ENCODE results near the gene CSNK1A1L.
"Not testable (repeated sequence)": the region's sequence is repeated elsewhere in the genome, so short reads cannot be mapped to it uniquely, and the experiment has no call there.

The CSNK1A1L gene

DNA sequence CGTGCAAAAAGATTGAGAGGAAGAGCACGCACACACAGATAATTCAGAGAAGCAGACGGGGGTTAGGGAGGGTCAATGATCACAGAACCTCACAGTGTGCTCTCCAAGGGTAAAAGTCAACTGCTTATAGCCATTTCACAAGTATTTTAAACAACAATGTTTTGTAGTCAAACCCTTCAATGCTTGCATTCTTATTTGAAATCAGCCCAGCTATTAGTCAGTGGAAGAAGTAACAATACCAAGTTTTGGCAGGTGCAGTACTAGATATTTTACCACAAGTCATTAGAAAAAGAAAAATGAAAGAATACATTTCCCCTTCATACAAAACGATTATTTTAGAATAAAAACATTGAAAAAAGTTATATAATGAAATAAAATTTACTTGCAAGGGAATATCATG, 2.6 kb downstream of the CSNK1A1L start:
- DNase-seq = no peak

DNA sequence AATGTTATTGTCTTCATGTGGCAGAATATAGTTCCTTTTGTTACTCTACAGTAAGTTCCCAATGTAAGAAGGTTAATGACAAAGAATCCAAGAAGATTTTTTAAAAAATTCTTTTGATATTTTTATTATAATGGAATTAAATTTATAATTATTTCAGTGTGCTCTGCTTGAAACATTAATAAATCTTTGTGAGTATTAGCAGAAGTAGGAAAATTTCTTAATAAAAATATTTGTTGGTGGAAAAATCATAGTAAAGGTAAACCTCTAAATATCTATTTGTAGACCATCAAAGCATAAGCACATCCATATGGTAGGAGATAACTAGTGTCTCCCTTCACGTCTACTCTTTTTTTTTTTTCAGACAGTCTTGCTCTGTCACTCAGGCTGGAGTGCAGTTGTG, 4.3 kb downstream of the CSNK1A1L start:
- no peak for DNase-seq

DNA sequence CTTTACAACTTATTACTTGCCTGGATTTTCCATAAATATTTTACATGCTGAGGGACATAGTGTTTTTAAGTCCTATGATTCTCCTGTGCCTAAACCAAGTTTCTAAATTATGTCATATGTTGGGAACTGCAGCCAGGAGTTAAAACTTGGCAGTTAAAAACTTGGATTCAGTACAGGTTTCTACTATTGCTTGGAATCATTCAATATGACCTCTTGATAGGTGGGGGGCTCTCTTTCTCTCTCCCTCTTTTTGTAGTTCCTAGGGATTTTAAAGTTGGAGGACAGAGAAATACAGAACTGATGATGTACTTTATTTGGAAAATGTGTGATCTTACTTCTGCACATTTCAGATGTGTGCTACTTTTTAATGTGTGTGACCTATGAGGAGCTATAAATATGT, 4.7 kb downstream of the CSNK1A1L start:
- DNase-seq = no peak

DNA sequence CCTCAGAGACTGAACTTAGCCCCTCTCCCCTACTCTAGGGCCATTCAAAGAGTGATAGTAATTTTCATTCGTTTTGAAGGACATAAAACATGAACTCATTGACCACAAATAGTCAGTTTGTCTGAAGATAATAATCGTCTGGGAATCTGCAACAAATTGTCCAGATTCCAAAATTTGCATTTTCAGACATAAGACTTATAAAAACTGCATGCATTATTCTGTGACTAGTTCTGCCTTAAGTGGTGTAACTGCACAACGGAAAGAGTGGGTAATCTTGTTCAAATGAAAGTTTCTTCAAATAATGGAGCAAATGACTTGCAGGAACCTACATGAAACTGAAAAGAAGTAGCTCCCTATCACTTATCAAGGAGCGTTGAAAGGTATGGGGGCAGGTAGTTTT, 8.4 kb downstream of the CSNK1A1L start:
- no peak for DNase-seq

DNA sequence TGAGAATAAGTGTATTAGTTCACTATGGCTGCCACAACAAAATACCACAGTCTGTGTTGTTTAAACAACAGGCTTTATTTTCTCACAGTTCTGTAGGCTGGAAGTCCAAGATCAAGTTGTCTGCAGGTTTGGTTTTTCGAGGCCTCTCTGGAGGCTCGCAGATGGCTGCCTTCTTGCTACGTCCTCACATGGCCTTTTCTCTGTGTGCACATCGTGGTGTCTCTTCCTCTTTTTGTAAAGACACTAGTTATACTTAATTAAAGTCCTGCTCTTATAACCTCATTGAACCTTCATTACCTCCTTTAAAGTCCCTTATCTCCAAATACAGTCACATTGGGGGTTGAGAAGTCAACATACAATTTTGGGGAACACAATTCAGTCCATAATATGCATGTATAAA, 10.6 kb downstream of the CSNK1A1L start:
- DNase-seq = no peak

DNA sequence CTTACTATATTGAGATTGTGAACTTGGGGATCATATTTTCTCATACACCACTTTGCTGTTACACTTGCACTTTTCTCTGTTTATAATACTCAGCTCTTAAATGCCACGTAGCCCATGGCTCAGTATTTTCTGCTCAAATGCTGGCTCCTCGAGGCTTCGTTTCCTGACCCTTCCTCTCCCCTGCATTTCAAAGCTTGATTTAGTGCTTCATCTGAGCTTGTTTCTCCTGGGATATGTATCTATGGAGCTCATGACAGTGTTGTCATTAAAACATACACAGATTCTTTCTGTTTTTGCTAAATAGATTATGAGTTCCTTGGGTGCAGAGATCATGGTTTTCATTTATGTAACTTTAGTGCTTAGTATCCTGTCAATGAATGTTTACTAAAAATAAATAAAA, 11.4 kb downstream of the CSNK1A1L start:
- no peak for DNase-seq

DNA sequence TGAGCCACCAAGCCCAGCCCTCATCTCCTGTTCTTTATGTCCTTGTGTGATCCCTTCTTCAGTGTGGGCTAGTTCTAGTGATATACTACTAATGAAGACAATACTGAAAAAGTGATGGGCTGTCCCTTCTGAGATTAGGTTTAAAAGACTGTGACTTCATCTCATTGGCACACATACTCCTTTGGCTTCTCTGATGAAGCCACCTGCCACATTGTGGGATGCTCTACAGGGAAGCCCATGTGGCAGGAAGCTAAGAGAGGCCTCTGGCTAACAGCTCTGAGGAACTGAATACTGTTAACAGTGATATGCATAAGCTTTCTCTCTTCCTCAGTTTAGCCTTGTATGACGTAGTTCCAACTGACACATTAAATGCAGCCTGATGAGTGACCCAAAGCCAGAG, 13.6 kb downstream of the CSNK1A1L start:
- DNase-seq = no peak

DNA sequence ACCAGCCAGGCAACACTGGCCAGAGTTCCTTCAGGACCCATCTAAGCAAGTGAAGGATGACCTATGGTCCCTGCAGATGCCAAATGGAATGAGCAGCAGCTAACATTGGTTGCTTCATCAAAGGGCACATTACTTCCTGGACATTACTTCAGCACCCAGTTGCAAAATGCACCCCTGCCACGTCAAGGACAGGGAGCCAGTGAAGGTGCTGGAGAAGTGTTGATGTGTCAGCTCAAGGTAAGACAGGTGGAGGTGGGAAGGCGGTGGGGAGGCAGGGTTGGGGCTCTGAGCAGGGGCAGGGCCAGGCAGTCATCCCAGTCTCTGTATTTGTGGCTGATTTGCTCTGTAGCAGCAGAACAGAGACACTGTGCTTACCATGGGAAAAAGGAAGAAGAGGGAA, 14.6 kb downstream of the CSNK1A1L start:
- DNase-seq = no peak

DNA sequence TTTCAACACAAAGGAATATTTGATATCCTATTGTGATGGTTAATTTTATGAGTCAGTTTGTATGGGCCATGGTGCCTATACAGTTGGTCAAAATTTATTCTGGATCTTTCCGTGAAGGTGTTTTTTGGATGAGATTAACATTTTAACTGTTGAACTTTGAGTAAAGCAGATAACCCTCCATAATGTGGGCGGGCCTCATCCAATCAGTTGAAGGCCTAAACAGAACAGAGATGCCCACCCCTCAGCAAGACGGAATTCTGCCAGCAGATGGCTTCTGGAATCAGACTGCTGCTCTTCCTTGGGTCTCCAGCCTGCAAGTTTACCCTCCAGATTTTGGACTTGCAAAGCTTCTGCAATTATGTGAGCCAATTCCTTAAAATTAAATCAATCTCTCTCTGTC, 16.0 kb downstream of the CSNK1A1L start:
- DNase-seq = no peak

DNA sequence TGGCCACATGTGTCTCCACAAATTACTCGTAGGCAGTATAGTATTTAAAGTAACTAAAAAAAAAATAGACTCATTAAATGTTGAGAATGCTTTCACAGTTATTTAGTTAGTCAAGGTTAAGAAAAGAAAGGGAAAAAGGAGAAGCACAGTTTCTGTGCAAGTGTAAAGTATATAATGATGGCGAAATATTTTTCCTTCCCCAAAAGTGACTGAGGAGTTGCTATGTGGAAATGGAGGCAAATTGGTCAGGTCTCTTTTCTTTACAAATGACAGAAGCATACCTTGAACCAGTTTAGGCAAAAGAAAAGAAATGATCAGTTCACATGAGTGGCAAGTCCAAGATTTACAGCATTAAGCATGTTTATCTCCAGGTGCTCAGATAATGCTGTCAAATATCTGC, 18.0 kb downstream of the CSNK1A1L start:
- DNase-seq = no peak

DNA sequence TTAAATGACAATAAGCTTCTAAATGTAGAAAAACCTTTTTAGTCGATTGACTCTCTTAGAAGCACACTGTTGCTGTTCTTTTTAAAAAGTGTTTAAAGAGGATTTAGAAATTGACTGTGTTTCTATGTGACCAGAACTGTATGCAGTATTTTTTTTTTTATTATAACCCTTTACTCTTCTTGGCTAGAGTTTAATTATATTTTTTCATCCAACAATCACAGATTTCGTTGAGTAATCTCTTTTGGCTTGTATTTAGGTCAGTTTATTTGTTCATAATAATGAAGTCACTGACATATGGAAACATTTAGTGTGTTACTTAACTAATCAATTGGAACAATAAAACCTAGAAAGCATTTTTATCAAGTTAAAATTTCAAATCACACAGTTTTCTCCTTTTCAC, 19.9 kb downstream of the CSNK1A1L start:
- DNase-seq = no peak

DNA sequence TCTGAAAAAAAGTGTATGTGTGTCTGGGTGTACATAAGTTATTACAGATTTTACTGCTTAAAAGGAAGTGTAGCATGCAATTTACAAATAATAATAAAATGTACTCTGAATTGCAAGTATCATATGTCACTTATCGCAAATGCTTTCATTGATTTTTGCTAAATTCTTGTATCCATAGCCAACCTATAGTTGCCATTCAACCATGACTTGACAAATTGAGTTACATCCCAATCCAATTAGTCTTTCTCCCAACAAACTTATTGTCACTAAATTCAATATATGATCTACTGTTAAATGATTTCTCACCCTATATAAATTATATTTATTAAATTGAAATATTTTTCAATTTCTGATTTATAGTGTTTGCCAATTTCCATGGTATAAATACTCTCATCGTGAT, 28.6 kb downstream of the CSNK1A1L start:
- DNase-seq = no peak

DNA sequence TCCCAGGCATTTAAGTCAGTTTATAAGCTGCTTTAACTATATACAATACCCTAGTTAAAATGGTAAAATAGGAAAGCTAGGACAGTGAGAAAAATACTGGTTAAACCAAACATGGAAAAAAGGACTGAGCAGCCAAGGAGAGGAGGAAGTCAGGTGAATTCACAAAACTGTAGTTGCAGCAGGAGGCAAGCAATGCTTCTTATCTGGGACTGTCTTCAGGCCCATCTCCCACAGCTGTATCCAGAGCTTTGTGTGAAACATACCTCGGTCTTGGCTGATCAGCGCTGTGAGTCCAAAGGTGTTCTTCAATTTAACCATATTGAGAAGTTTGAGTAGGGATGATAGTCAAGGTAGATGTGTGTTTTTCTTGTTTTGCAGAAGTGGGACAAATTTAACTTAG, 30.3 kb downstream of the CSNK1A1L start:
- no peak for DNase-seq

DNA sequence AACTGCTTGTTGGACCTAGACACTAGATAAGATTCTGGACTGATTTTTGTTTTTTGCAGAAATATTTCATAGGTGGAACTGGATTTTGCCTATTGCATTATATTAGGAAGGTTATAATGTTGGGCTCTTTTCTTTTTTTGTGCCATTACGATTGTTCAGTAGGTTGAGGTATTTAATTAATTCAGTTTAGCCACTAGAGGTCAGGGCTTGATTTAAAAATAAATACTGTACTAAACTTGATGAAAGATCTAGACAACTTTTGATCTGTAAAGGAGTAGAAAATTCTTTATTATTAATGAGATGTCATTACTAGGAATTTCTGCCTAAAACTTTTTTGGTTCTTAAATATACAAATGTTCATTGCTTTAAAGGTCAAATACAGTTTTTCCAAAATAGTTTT, 30.8 kb downstream of the CSNK1A1L start:
- no peak for DNase-seq

DNA sequence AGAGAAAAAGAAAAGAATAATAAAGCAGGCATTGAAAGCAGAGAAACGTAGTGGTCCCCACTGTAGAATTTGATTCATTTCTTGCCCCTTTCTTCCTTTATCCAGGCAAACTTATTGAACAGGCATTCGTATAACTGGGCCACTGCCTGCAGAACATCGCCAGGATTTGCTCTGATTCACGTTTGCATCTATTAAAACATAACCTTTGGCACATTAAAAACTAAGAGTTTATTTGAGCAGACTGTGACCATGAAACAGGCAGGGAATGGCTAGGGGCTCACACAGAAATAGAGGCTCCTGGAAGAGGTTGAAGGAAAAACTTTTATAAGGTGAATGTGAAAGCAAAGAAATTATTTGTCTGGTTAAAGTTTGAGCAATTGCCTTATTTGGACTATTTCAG, 33.4 kb downstream of the CSNK1A1L start:
- DNase-seq = no peak

DNA sequence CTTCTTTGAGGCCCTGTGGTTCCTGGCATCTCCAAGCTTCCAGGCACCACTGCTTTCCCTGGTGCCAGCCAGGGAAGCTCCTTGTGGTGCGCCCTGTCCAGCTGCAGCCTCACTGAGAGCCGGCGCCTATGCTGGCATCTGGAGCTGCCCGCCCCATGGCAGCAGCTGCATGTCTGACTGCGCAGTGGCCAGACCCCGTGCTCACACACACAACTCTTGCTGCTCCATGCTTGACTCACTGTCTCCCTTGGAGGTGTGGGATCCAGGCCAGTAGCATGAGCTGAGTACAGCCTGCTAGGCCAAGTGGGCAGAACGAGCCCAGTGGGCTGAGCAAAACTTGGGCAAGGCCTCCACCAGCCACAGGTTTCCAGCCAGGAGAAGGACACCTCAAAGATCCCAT, 34.5 kb downstream of the CSNK1A1L start:
- no peak for DNase-seq

DNA sequence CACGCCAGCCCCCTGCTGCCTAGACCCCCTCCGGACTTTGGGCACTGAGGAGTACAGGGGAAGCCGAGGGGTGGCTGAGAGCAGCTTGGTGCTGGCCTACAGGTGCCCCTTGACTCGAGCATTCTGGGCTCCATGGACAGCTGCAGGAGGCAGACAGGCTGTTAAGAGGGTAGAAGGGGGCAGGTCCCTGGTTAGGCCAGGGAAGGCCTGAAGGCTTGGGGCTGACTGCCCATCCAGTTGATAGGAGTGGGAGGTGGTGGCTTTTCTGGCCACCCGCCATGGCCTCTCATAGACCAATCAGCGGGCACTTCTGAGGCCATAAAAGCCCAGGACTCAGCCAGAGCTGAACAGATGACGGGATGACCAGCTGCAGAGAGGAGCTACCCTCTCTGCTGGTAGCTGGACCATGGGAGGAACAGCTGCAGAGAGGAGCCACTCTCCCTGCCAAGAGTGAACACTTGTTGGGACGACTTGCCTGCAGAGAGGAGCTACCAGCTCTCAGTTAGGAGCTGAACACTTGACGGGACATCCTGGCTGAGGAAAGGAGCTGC, 35.2 kb downstream of the CSNK1A1L start:
- no peak for DNase-seq

DNA sequence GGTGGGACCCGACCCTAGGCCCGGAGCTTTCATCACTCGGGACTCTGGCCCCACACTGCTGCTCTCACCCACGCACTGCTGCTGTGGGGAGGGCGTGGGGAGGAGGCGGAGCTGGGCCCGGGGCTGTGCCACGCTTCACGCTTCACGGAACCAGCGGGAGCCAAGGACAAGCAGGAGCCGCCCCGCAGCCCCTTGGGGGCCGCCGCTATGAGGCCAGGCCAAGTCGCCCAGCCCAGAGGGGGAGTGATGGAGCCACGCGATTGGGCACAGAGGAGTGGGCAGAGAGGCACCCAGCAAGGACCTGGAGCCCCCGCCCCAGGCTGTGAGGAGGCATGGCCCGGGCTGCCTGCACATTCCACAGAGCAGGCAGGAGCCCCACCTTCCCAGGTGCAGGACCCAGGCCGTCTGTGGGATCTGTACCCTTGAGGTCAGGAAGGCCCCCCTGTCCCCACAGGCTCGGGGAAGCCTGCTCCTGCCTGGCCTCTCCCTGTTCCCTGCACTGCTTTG, 35.8 kb downstream of the CSNK1A1L start:
- DNase-seq = no peak

DNA sequence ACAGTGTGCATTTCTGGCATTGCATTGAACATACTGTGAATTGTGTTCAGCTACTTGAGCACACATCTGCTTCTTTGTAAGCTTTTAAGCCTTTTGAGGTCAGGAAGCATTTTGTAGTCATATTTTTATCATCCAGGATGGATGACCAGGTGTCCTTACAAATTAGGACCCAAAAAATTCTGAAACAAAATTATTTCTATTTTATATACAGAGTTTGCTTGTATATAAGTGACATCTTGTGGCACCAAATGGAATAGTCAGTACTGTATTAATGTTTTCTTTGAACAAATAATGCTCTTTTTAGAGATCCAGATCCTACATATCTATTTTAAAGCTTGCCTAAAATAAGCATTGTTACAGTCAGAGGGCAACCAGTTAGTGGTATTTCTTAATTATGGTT, 36.5 kb downstream of the CSNK1A1L start:
- DNase-seq = no peak

DNA sequence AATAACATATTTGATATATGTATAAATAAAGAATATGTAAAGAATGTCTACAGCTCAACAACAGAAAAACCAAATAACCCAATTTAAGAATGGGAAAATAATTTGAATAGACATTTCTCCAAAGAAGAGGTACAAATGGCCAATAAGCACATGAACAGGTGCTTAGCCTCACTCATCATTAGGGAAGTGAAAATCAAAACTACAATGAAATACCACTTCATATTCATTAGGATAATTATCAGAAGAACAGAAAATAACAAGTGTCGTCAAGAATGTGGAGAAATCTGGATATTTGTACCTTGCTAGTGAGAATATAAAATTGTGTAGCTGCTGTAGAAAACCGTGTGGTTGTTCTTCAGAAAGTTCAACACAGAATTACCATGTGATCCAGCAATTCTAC, 37.6 kb downstream of the CSNK1A1L start:
- DNase-seq = no peak

DNA sequence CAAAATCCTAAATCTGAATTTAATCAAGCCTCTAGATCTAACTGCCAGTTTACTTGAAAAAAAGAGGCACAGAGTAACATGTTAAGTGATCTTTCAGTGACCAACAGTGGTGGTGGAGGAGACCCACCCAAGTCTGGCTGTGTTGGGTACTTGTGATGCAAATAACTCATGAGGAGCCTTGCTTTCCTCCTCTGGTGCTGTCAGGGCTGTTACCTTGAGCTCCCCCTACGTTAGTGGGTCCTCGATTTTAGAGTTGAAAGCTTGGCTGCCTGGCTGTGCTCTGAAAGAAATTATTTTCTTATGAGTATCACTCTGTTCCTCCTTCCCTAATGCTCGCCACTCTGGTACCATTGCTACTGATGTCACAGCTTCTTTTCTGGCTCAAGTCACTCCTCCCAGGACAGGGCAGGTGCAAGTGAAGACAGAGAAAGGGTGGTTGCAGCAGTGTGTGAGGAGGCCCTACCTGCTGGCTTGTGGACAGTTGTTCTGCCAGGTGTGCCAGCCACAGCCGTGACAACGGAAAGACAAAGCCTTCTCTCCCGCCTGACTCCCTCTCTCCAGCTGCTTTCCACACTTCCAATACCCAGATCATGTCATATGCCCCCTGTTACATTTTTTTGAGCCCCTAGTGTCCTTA, 39.5 kb downstream of the CSNK1A1L start:
- DNase-seq = no peak

DNA sequence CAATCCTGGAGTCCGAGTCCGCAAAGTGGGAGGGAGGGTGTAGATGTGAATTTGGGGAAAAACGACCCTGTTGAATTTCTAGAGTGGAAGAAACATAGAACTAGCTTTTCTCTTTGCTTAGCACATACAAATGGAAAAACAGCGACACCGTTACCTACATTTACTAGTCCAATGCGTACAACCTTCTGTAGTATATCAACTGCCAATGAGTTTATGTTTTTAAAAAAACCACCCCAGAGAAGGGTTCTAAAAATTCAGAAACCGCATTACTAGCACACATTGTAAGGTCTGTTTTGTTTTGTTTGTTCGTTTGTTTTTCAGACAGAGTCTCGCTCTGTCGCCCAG, 45.6 kb downstream of the CSNK1A1L start:
- DNase-seq = no peak

DNA sequence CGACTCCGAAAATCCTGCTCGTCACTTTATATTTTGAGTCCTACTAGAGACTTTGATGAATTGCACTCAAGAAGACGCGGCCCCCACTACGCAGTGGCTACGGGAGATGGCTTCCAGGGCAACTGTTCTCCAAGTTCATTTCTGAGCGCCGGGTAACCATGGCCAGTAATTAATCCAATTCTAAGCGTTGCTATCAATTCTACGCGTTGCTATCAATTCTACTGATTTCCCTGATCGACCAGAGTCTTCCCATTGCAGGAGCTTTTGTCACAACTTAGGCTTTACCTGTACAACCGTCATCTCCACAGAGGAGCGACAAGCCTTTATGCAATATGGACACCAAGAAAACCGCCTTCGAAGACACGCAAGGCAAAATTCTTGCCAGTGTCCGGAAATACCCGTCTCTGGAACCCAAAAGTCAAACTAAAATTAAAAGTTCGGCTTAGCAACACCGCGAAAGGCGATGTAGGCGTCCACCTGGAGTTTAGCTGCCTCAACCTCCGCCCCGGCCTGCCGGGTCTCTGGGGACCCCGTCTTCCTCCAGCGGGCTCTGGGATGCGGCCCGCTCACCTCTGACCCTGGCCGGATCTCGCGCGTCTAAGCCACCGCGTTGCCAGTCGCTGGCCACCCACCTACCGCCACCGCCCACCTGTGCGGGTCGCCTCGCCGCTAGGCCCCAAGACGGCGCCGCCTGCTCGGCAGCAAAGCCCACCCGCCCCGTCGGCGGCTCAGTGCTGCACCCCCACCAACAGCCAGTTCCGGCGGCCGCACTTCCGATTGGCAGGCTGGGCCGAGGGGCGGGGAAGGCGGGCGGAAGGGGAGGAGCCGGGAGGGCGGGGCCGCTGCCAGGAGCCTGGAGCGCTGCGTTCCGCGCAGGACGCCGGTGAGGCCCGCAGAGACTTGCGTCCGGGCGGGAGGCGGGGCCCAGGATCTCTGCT, 46.3 kb downstream of the CSNK1A1L start, which contains the start of gene SUPT20H:
SUPT20H (minus strand) TSS at position 779 of the 938 bp plus-strand sequence. CDS start 8,198 bp downstream, outside the sequence.
- peak; percentile 91 for DNase-seq

DNA sequence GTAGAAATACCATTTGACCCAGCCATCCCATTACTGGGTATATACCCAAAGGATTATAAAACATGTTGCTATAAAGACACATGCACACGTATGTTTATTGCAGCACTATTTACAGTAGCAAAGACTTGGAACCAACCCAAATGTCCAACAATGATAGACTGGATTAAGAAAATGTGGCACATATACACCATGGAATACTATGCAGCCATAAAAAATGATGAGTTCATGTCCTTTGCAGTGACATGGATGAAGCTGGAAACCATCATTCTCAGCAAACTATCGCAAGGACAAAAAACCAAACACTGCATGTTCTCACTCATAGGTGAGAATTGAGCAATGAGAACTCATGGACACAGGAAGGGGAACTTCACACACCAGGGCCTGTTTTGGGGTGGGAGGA, 49.2 kb downstream of the CSNK1A1L start:
- DNase-seq = not testable (repeated sequence)
